PC-3 (cell line): Measurements from ENCODE around the gene UBE2QL1.

Experiments
- EZH2 ChIP-seq: fragments of 300-600 bp; sonication (generic); IDR thresholded peaks from one replicate; pipeline ENCODE4 v1.6.1; 2017; ENCODE audit warnings: antibody characterized with exemption, mild to moderate bottlenecking, low read length; ENCODE audit not compliant: unreplicated experiment
- TF ChIP-seq, protein P1 (sequence below): fragments of 300-600 bp; sonication (generic); conservative IDR thresholded peaks from 2 replicates; pipeline ENCODE4 v1.5.1; 2017; ENCODE audit warnings: antibody characterized with exemption, low read depth, mild to moderate bottlenecking, low read length

DNA sequence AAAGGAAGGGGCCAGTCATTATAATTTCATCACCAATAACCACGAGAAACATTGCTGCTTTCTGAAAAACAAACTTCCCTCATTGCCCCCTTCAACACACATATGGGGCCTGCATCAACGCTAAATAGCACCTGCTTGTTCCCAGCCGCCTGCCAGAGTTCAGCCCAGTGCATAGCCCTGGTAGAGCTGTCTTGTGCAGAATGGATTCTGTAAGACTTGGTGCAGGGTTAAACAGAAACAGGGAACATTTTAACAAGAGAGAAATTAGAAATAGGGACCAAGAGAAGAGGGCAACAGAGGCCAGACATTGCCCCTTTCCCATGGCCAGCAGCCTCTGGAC lies 56.7 kb downstream of the UBE2QL1 start:
- TF ChIP-seq, protein P1, sequence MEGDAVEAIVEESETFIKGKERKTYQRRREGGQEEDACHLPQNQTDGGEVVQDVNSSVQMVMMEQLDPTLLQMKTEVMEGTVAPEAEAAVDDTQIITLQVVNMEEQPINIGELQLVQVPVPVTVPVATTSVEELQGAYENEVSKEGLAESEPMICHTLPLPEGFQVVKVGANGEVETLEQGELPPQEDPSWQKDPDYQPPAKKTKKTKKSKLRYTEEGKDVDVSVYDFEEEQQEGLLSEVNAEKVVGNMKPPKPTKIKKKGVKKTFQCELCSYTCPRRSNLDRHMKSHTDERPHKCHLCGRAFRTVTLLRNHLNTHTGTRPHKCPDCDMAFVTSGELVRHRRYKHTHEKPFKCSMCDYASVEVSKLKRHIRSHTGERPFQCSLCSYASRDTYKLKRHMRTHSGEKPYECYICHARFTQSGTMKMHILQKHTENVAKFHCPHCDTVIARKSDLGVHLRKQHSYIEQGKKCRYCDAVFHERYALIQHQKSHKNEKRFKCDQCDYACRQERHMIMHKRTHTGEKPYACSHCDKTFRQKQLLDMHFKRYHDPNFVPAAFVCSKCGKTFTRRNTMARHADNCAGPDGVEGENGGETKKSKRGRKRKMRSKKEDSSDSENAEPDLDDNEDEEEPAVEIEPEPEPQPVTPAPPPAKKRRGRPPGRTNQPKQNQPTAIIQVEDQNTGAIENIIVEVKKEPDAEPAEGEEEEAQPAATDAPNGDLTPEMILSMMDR = no peak
- TF ChIP-seq EZH2 = no peak
